B cell (primary cell): ENCODE measurements around the gene USP27X. TPM values are rescaled to one million over a fixed set of nuclear protein-coding genes. Genes with fewer than 3 reads are reported as not detected.

Experiments
- ATAC-seq: fragments of 200-7000 bp; cut with Tn5 transposase; one replicate; pipeline ENCODE4 v1.10.0; 2021; ENCODE audit warnings: low read depth, mild to moderate bottlenecking, moderate number of reproducible peaks, moderate library complexity
- CTCF ChIA-PET: fragments of 350-600 bp; sonication (Branson Sonifier 250); formaldehyde crosslinking; loops from one replicate; lab custom pipeline; 2021; ENCODE audit warnings: antibody characterized with exemption, inconsistent platforms; lab: Charles Lee
- POLR2A ChIA-PET: fragments of 350-600 bp; sonication (Branson Sonifier 250); formaldehyde crosslinking; loops from one replicate; lab custom pipeline; 2021; ENCODE audit warnings: antibody characterized with exemption; lab: Charles Lee
- DNase-seq: peaks from one replicate; pipeline ENCODE4 v3.0.0; 2013
- H2AFZ ChIP-seq: 2 replicates; pipeline ENCODE4 v1.6.1; 2012; ENCODE audit warnings: mild to moderate bottlenecking, low read depth, low read length; ENCODE audit not compliant: insufficient read depth, poor library complexity, severe bottlenecking
- H3K27ac ChIP-seq, 2 donors: 1 replicate in 1 of 2; 2 replicates in 1 of 2; pipeline ENCODE4 v1.5.1; 2012 to 2013; ENCODE audit warnings: low read length in 2 of 2, mild to moderate bottlenecking in 2 of 2, moderate library complexity in 1 of 2
- H3K27me3 ChIP-seq, 4 experiments: fragments of 200-600 bp in 1 of 4; sonication (generic) in 1 of 4; replicated peaks in 1 of 4; 1 replicate in 2 of 4; 2 replicates in 2 of 4; pipeline versions ENCODE4 v1.6.1 to v1.7.0; 2013 to 2016; ENCODE audit warnings: low read length in 3 of 4, mild to moderate bottlenecking in 2 of 4, mixed read lengths in 1 of 4, moderate library complexity in 1 of 4; ENCODE audit not compliant: insufficient read depth in 4 of 4, control insufficient read depth in 3 of 4; ENCODE audit errors: control extremely low read depth in 1 of 4
- H3K36me3 ChIP-seq, 2 experiments: replicated peaks in 1 of 2; 1 replicate in 1 of 2; 2 replicates in 1 of 2; pipeline versions ENCODE4 v1.6.1 to v1.7.1; 2013; ENCODE audit warnings: low read length in 1 of 2; ENCODE audit not compliant: insufficient read depth in 2 of 2, control insufficient read depth in 1 of 2; ENCODE audit errors: control extremely low read depth in 1 of 2, extremely low read depth in 1 of 2
- H3K4me1 ChIP-seq, 2 donors: fragments of 200-600 bp in 1 of 2; sonication (generic) in 1 of 2; 1 replicate in 1 of 2; 2 replicates in 1 of 2; pipeline versions ENCODE4 v1.5.1 to v1.6.1; 2013 to 2017; ENCODE audit warnings: low read length in 2 of 2; ENCODE audit not compliant: control insufficient read depth in 2 of 2, insufficient read depth in 2 of 2
- H3K4me2 ChIP-seq: replicated peaks from 2 replicates; pipeline ENCODE3; 2012; ENCODE audit warnings: mild to moderate bottlenecking, low read depth, low read length; ENCODE audit not compliant: poor library complexity, severe bottlenecking
- H3K4me3 ChIP-seq, 5 experiments: fragments of 200-600 bp in 1 of 5; sonication (generic) in 1 of 5; 1 replicate in 3 of 5; 2 replicates in 2 of 5; pipeline versions ENCODE4 v1.5.1 to v1.7.0; 2011 to 2016; ENCODE audit warnings: low read length in 4 of 5, mild to moderate bottlenecking in 4 of 5, low read depth in 2 of 5, control low read depth in 1 of 5, moderate library complexity in 1 of 5; ENCODE audit not compliant: insufficient read depth in 1 of 5; ENCODE audit errors: control extremely low read depth in 1 of 5, extremely low read depth in 1 of 5
- H3K79me2 ChIP-seq: fragments of 200-600 bp; sonication (generic); one replicate; pipeline ENCODE4 v1.6.0; 2016; ENCODE audit warnings: low read length; ENCODE audit not compliant: control insufficient read depth, insufficient read depth
- H3K9ac ChIP-seq: fragments of 200-600 bp; sonication (generic); 2 replicates; pipeline ENCODE4 v1.6.1; 2017; ENCODE audit warnings: mild to moderate bottlenecking, low read length, moderate library complexity
- H3K9me3 ChIP-seq, 3 donors: one replicate each; pipeline versions ENCODE4 v1.6.1 to v1.7.1; 2013; ENCODE audit warnings: low read length in 2 of 3; ENCODE audit not compliant: control insufficient read depth in 2 of 3, insufficient read depth in 1 of 3; ENCODE audit errors: control extremely low read depth in 1 of 3
- H4K20me1 ChIP-seq: 2 replicates; pipeline ENCODE4 v1.6.0; 2012; ENCODE audit warnings: mild to moderate bottlenecking, low read length; ENCODE audit not compliant: insufficient read depth, control insufficient read depth, poor library complexity, severe bottlenecking
- H3K27ac Mint-ChIP-seq: one replicate; pipeline ENCODE4 v1.8.0; 2021; ENCODE audit warnings: mixed read lengths
- H3K27me3 Mint-ChIP-seq: one replicate; pipeline ENCODE4 v1.8.0; 2021; ENCODE audit warnings: mixed read lengths
- H3K4me1 Mint-ChIP-seq: one replicate; pipeline ENCODE4 v1.8.0; 2021; ENCODE audit warnings: mixed read lengths
- H3K4me3 Mint-ChIP-seq: one replicate; pipeline ENCODE4 v1.8.0; 2021; ENCODE audit warnings: mixed read lengths
- H3K9me3 Mint-ChIP-seq: one replicate; pipeline ENCODE4 v1.8.0; 2022; ENCODE audit warnings: mixed read lengths; ENCODE audit not compliant: insufficient read depth
- CTCF ChIP-seq: fragments of 200-600 bp; IDR thresholded peaks from one replicate; pipeline ENCODE4 v1.8.0; 2022; ENCODE audit warnings: antibody characterized with exemption, mild to moderate bottlenecking
- EZH2 ChIP-seq: IDR thresholded peaks from 2 replicates; pipeline ENCODE4 v1.6.1; 2012; ENCODE audit warnings: borderline replicate concordance, low read depth, mild to moderate bottlenecking, moderate library complexity, low read length; ENCODE audit not compliant: insufficient read depth, poor library complexity, severe bottlenecking
- WGBS: methylation state at CpG from one replicate; pipeline ENCODE4 v1.1.5; 2013; ENCODE audit warnings: missing lambda C conversion rate; ENCODE audit not compliant: insufficient coverage; 5-methylcytosine and 5-hydroxymethylcytosine counted together
- intact Hi-C: fragments of 100-400 bp; cut with micrococcal nuclease; formaldehyde crosslinking; loops from one replicate; pipeline ENCODE4 v1.10.0; 2022
- polyA plus RNA-seq: library from polyadenylated mRNA; depleted of rRNA; stranded (reverse); fragments of >200 nt; gene quantifications from 2 replicates; pipeline ENCODE4 v1.2.3, GENCODE V29; 2012
- total RNA-seq, 2 donors: library from RNA; stranded (reverse); fragments of 120-200 nt in 1 of 2; gene quantifications; 1 replicate in 1 of 2; 2 replicates in 1 of 2; pipeline versions ENCODE4 v1.2.3 to v1.2.4, GENCODE V29; 2013 to 2022

The USP27X gene
- total and polyA plus RNA-seq, 2 donors (not counting 1 experiment from before 2014, with no cell fraction given) = 1.6 to 6.1 TPM

- ATAC-seq (no peak), DNase-seq (peak; percentile 45)
- Histone ChIP-seq H4K20me1 (no peaks in the 10 kb centered on the region), H3K27ac (no peak overlapping the region), H3K9ac (no peak overlapping the region), H3K36me3 (no peaks in the 10 kb centered on the region), H3K27me3 (no peaks in the 10 kb centered on the region), H3K4me3 (no peak overlapping the region), H3K4me1 (peaks cover 0 to 11% of the 10 kb centered on the region in 2 donors), H2AFZ (no peak overlapping the region), H3K9me3 (no peaks in the 10 kb centered on the region), H3K79me2 (no peaks in the 10 kb centered on the region), H3K4me2 (no peak overlapping the region)
- H3K27ac Mint-ChIP-seq = no peak overlapping the region
- H3K27me3 Mint-ChIP-seq = no peaks in the 10 kb centered on the region
- POLR2A ChIA-PET = no interaction called here
- intact Hi-C loops = no loop called here
- CTCF ChIA-PET = interaction anchor here (0.9 to 2.0 kb wide), 7 partner anchors 15 to 660 kb away, joined by 3 to 8 read pairs (median 5); partner anchors contain the start of genes CCNB3 and USP27X
- H3K4me1 Mint-ChIP-seq = peaks cover 10% of the 10 kb centered on the region
- no peaks in the 10 kb centered on the region for H3K9me3 Mint-ChIP-seq
- no peak overlapping the region for H3K4me3 Mint-ChIP-seq
- WGBS = no CpG with 5 or more reads among the region's 8 CpGs
- no peak for TF ChIP-seq EZH2
- TF ChIP-seq CTCF = peak; percentile 76
Observed at GRCh38 chrX:49919617-49920016, 40.3 kb downstream of the USP27X start.

GRCh38 chrX:49921109-49921508, 41.8 kb downstream of the USP27X start:
- H3K9me3 Mint-ChIP-seq = no peaks in the 10 kb centered on the region
- H3K4me1 Mint-ChIP-seq = peaks cover 10% of the 10 kb centered on the region
- ATAC-seq (no peak), DNase-seq (no peak)
- Histone ChIP-seq H3K4me1 (peaks cover 0 to 11% of the 10 kb centered on the region in 2 donors), H3K79me2 (no peaks in the 10 kb centered on the region), H3K9me3 (no peaks in the 10 kb centered on the region), H2AFZ (no peak overlapping the region), H3K27me3 (no peaks in the 10 kb centered on the region), H3K36me3 (no peaks in the 10 kb centered on the region), H3K4me3 (no peak overlapping the region), H3K9ac (no peak overlapping the region), H4K20me1 (no peaks in the 10 kb centered on the region), H3K4me2 (no peak overlapping the region), H3K27ac (no peak overlapping the region)
- no peak overlapping the region for H3K27ac Mint-ChIP-seq
- TF ChIP-seq CTCF (no peak), EZH2 (no peak)
- WGBS = no CpG with 5 or more reads among the region's 2 CpGs
- no peaks in the 10 kb centered on the region for H3K27me3 Mint-ChIP-seq
- H3K4me3 Mint-ChIP-seq = no peak overlapping the region
- ChIA-PET POLR2A (no interaction called here), CTCF (interaction anchor here (1.2 to 2.0 kb wide), 4 partner anchors 15 to 659 kb away, joined by 3 to 5 read pairs (median 4); no protein-coding TSS in a partner anchor)
- intact Hi-C loops = no loop called here
